Stimulated activated CD8-positive, alpha-beta memory T cell treated with anti-CD3 and anti-CD28 coated beads, Interleukin-2, amount 100 ng/mL, for 48 hours (primary cell): Measurements from ENCODE around the gene GPR84.
"Not testable (repeated sequence)": the region's sequence is repeated elsewhere in the genome, so short reads cannot be mapped to it uniquely, and the experiment has no call there.

ENCODE experiments used
- DNase-seq, 2 donors: peaks; one replicate each; pipeline ENCODE4 v3.0.0-alpha.2; 2020; ENCODE audit warnings: low read depth in 2 of 2

The GPR84 gene

GRCh38 chr12:54356228-54356627 is 8.1 kb downstream of the GPR84 start:
- no peak for DNase-seq

DNA sequence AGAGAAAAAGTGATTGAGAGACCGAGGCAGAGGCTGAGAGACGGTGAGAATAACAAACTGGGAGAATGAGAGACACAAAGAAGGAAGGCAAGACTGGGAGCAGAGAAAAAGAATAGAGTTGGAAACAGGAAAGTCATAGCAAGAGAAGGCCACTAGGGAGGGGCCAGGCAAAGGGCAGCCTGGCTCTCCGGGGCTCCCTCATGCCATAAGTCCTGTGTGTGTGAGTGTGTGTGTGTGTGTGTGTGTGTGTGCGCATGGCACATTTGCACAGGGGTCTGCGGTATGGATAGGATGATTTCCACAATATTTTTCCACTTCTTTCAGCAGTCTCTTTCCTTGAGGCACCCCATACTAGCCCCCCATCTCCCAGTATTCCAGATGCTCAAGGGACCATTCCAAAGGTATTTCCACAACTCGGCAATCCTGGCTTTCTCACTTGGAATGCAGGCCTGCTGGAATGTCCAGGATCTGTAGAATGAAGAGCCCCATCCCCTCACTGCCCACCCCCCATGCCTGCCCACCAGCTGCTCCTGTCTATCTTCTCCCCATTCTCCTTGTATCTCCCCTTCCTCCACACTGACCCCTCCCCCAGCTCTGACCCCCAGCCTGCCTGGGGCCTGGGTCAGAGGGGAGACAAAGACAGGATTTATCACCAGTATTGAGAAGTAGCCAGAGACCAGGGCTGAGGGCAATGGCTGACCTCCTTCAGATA is 9.0 kb downstream of the GPR84 start:
- no peak for DNase-seq

GRCh38 chr12:54354271-54354670 is 10.0 kb downstream of the GPR84 start:
- DNase-seq, result not testable (repeated sequence)

- DNase-seq, result no peak
Measured at GRCh38 chr12:54352891-54353874, 11.1 kb downstream of the GPR84 start.

DNA sequence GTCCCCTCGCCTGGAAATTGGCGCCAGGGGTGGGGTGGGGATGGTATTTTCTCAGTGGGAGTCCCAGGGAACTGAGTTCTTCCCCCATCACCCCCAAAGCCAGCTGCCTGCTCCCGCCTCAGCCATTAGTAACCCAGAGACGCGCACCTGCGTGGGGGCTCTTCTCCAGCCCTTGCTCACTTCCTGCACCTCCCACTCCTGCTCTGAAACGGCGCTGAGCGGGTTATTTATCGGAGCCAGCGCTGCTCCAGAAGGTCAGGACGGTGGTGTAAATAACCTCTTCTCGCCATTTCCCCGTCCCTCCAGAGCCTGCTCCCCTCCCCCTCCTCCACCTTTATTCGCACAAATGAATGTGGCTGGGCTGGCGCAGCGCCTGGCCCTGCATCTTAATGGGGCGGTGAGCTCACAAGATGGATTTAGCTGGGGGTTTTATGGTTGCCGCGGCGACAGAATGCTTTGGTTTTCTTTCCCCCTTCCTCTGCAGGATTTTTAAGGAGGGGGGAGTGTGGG is 12.2 kb downstream of the GPR84 start:
- DNase-seq, result no peak

GRCh38 chr12:54351341-54351740 is 12.9 kb downstream of the GPR84 start:
- DNase-seq, result no peak

- DNase-seq, result no peak
Measured at GRCh38 chr12:54350743-54351142, 13.5 kb downstream of the GPR84 start.

DNA sequence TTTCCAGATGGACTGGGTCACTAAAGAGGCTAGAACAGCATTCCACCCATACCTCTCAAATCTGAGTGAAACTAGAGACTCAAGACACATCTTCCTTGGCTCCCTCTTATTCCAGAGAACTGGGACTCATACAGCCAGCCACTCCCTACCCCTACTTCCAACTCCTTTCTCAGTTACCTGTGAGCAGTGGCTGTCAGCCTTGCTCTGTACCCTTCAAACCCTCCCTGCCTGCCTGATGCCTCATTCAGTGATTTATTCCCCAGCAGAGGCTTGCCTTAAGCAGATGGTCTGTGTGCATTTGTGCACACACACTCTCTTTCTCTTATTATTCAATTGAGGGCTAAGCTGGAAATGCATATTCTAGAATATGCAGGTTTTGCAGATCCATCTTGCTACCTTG is 14.6 kb downstream of the GPR84 start:
- DNase-seq, result no peak

DNA sequence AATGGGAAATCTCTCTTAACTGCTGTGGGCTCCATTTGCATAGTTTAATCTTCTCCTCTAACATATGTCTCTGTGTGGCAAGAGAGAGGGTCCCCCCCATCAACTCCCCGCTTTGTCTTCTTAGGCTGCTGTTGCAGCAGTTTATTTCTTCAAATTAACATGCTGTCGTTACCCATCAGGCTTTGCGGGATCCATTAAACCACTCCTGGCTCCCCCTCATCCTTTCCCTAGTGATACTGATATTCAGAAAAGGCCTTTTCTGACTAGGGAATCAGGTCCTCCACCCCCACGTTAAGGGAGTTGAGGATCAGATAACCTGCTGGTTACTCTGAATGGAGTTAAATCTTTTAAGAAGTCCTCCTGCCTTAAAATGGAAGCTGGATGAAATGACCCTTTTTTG is 15.2 kb downstream of the GPR84 start:
- DNase-seq, result no peak

DNA sequence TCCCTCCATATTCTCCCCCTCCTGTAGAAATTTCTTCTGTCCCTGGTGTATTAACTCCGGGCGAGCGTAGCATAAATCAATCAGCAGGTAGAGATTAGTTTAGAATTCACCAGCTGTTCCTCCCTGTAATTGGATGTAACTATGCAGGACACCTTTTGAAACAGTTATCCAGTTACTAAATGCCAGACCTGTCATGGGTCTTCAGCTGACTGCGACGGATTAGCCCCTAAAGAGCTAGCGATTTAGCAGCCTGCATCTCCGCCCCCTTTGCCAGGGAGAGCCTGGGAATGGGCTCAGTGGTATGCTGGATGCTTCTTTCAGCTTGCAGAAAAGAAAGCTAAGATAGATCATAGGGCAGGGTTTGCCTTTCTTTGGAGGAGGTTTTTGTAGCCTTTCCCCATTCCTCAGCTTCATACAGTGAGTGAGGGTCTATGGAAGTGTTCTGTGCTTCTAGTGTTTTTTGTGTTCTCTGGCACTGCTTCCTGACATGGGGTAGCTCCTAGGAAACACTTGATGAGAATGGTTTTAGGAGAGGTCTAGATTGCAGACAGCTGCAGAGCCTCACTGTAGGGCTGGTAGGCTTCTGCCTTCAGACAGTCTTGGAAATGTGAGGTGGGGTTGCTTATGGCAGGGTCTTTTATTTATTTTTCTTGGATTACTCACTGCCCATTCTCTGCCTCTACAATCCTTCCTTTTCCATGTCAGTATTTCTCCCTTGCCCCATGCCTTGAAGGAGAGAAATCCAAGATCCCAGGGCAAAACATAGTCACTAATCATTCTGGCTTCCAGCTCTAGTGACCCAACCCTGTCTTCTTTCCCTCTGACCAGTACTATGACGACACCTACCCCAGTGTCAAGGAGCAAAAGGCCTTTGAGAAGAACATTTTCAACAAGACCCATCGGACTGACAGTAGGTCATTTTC is 22.6 kb downstream of the GPR84 start:
- no peak for DNase-seq

DNA sequence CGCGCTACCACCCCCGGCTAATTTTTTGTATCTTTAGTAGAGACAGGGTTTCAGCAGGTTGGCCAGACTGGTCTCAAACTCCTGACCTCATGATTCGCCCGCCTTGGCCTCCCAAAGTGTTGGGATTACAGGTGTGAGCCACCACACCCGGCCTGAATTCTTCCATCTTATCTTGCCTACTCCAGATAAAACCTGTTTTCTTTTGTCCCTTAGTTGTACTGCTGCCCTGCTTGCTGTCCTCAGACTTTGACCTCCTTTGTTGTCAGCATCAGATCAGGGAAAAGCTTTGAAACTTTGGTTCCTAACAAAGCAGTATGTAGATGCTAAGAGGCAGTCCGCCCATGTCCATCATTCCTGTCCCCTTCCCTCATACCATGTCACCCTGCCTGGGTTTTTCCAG is 23.4 kb downstream of the GPR84 start:
- no peak for DNase-seq

- no peak for DNase-seq
Measured at GRCh38 chr12:54338698-54339296, 25.5 kb downstream of the GPR84 start.

DNA sequence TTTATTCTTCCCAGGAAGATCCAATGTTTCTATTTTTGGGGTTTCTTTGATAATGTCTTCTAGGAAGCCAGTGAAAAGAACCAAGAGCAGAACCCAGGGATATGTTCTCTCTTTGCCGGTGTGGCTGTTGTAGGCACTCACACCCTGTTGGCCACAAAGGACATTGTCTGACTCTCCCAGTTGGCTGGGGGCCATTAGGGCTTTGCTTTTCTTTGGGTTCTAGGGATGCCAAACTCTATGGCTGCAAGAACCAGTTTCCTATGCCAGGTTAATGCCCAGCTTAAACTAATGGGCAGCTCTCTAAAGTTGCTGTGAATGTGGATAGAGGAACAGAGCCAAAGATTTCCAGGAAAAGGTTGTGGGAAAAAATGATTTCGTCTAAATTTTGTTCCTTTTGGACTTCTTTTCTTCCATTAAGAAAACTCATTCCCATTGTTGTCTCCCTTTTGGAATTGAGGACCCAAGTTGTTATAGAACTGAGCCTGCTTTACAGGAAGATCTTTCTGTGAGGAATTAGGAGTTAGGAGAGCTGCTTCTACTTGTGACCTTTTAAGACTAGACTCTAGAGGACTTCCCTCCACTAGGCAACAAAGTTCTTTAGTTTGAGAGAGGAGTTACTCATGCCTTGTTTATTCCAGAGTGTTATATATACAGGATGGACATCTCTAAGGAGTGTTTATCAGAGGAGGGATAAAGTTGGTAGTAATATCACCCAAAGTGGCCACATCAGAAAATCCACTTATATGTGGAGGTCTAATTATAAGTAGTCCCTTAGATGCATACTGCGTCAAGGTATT is 26.2 kb downstream of the GPR84 start:
- no peak for DNase-seq

GRCh38 chr12:54337280-54337842 is 26.9 kb downstream of the GPR84 start:
- no peak for DNase-seq

DNA sequence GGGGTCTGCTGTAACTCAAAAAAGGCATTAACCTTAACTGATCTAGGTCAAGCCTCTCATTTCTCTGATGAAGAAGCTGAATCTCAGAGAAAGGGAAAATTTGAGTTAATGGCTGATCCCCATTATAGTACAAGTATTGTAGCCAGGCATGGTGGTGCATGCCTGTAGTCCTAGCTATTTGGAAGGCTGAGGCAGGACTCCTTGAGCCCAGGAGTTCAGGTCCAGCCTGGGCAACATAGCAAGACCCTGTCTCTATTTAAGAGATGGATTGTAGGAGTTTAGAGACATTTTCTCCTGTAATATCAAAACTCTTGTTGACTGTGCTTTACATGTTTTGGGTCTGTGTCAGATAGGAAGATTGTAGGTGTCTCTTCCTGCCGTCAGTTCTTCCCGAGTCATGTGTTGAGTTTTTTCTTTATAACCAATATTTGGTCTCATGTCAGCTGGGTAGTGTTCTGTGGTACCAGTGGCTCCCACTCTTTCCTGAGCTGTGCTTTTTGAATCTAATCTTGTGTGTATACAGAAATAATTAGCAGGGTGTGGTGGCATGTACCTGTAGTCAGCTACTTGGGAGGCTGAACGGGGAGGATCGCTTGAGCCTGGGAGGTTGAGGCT is 30.8 kb downstream of the GPR84 start:
- no peak for DNase-seq

GRCh38 chr12:54331461-54331860 is 32.8 kb downstream of the GPR84 start:
- DNase-seq, result no peak

DNA sequence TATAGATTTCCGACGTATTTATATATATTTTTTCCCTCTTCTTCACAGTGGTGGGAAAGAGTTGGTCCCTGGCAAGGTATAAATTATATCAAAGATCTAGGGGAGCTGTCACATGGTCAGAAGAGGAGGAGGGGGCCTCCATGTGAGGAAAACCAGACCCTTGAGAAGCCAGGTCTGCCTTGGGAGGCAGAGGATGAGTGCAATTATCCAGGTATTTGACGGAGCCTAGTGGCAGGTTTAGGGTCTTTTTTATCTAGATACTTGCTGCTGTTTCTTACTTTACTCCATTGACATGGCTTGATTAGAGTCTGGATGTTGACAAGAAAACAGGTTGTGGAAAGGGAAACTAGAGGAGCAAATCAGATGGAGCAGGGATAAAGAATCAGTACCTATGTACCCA is 33.8 kb downstream of the GPR84 start:
- DNase-seq, result no peak

- DNase-seq, result no peak
Measured at GRCh38 chr12:54329759-54330158, 34.5 kb downstream of the GPR84 start.

- no peak for DNase-seq
Measured at GRCh38 chr12:54328595-54329337, 35.5 kb downstream of the GPR84 start.
